ENCODE data around the gene APOB. TPM values are rescaled to one million over a fixed set of nuclear protein-coding genes. Genes with fewer than 3 reads are reported as not detected.

Gene APOB
- total and polyA plus RNA-seq, 10 of the 15 experiments (the other 5 are each of a cell fraction or from before 2014, with no cell fraction given): 1.4 TPM; not detected in 9

GRCh38 chr2:20977520-20978180 is 66.2 kb downstream of the APOB start:
- H3K4me2 ChIP-seq (ENCODE audit: control insufficient read depth, insufficient read depth): no peak overlapping the region
- no peak overlapping the region for H3K9ac ChIP-seq (ENCODE audit: control insufficient read depth, insufficient read depth, low read length)
- CTCF ChIA-PET: interaction anchor here (2.6 kb wide), 1 partner anchor 14 kb away, joined by 8 read pairs; no protein-coding TSS in a partner anchor
- H3K79me2 ChIP-seq (ENCODE audit: control insufficient read depth, insufficient read depth, low read length): no peaks in the 10 kb centered on the region
- H3K9me3 ChIP-seq (replicated peaks; ENCODE audit: control insufficient read depth, insufficient read depth, low read length): no peaks in the 10 kb centered on the region
- TF ChIP-seq MYB (IDR thresholded peaks at IDR 0.05; ENCODE audit: borderline replicate concordance, low read depth, low read length): no peak
- TF ChIP-seq NBN (IDR thresholded peaks at IDR 0.05): no peak
- no peak for TF ChIP-seq ASH2L (IDR thresholded peaks at IDR 0.05; ENCODE audit: borderline replicate concordance, low read depth)
- no peak for TF ChIP-seq CBFB (IDR thresholded peaks at IDR 0.05; ENCODE audit: low read depth)
- no peak for TF ChIP-seq CUX1 (IDR thresholded peaks at IDR 0.05; ENCODE audit: insufficient replicate concordance, low read depth, low read length)
- no peak for TF ChIP-seq HDGF (IDR thresholded peaks at IDR 0.05)
- TF ChIP-seq JUNB (IDR thresholded peaks at IDR 0.05): no peak
- no peak for TF ChIP-seq SMC3 (IDR thresholded peaks at IDR 0.05; ENCODE audit: borderline replicate concordance, low read length)
- TF ChIP-seq EP300 (IDR thresholded peaks at IDR 0.05; ENCODE audit: borderline replicate concordance in 1 of 2, control insufficient read depth in 1 of 2, low read depth in 2 of 2, low read length in 2 of 2): no peak
- TF ChIP-seq PBX3 (IDR thresholded peaks at IDR 0.05; ENCODE audit: insufficient replicate concordance, low read depth, low read length): no peak
- no peak for TF ChIP-seq E2F4 (IDR thresholded peaks at IDR 0.05; ENCODE audit: low read depth, low read length)
- TF ChIP-seq HDAC6 (IDR thresholded peaks at IDR 0.05; ENCODE audit: unreplicated experiment): no peak
- no peak for TF ChIP-seq RUNX3 (IDR thresholded peaks at IDR 0.05; ENCODE audit: low read length)
- no peak for TF ChIP-seq ETV6 (conservative IDR thresholded peaks at IDR 0.05 in 1 of 2, IDR thresholded peaks at IDR 0.05 in 1 of 2; ENCODE audit: borderline replicate concordance in 1 of 2, low read depth in 1 of 2)
- no peak for TF ChIP-seq SUPT20H (IDR thresholded peaks at IDR 0.05; ENCODE audit: borderline replicate concordance, control insufficient read depth, low read depth, low read length)
- TF ChIP-seq IRF4 (IDR thresholded peaks at IDR 0.05; ENCODE audit: low read depth, low read length): no peak
- POLR2A ChIA-PET: no interaction called here
- no peaks in the 10 kb centered on the region for H4K20me1 ChIP-seq (ENCODE audit: control insufficient read depth, insufficient read depth)
- no peak overlapping the region for H2AFZ ChIP-seq (ENCODE audit: control insufficient read depth, low read depth, low read length)
- no peaks in the 10 kb centered on the region for H3K27me3 ChIP-seq (replicated peaks in 1 of 2; ENCODE audit: control insufficient read depth in 2 of 2, insufficient read depth in 2 of 2, low read length in 1 of 2)
- no TSS peak for BruUV-seq (replicated peaks)
- RAD21 ChIA-PET (ENCODE audit: unreplicated experiment): interaction anchor here (0.5 kb wide), 1 partner anchor 14 kb away, joined by 3 read pairs; no protein-coding TSS in a partner anchor
- ATAC-seq: no peak
- in situ Hi-C loops (cut with MboI) (no loop called here), intact Hi-C loops (cut with micrococcal nuclease; ENCODE audit: unreplicated experiment) (no loop called here)
- SMC1A ChIA-PET (ENCODE audit: uncharacterized antibody, unreplicated experiment): interaction anchor here (1.1 kb wide), 1 partner anchor 327 kb away, joined by 3 read pairs; no protein-coding TSS in a partner anchor
- no peaks in the 10 kb centered on the region for H3K36me3 ChIP-seq (ENCODE audit: control insufficient read depth in 2 of 2, insufficient read depth in 2 of 2, low read length in 1 of 2)
- WGBS (ENCODE audit: insufficient coverage, insufficient replicate concordance, low lambda C conversion rate, missing lambda C conversion rate): 0% methylated on average over 4 of the region's 4 CpGs
- H3K4me3 ChIP-seq: no peak overlapping the region
- H3K27ac ChIP-seq (ENCODE audit: control insufficient read depth, insufficient read depth): no peak overlapping the region
- no peak for FAIRE-seq
- no peak for DNase-seq (ENCODE audit: low read depth, low spot score)
- H3K4me1 ChIP-seq (ENCODE audit: control insufficient read depth, insufficient read depth, low read length): no peaks in the 10 kb centered on the region
